Measurements from ENCODE around the gene FAF1.

DNA sequence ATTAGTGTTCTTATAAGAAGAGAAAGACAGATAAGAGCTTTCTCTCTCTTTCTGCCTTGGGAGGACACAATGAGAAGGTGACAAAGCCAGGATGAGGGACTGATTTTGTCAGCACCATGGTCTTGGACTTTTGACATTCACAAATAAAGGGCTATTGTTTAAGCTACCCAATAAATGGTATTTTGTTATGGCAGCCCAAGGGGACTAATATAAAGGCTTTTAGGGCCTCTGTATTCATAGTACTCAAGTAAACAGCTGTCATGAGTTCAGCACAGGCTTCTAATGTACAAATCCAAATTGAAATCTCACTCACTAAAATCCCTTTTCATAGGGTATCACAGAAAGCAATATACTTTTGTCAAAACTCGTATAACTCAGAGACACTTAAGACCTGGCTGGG is 242.7 kb downstream of the FAF1 start:
- TF ChIP-seq, protein P1, sequence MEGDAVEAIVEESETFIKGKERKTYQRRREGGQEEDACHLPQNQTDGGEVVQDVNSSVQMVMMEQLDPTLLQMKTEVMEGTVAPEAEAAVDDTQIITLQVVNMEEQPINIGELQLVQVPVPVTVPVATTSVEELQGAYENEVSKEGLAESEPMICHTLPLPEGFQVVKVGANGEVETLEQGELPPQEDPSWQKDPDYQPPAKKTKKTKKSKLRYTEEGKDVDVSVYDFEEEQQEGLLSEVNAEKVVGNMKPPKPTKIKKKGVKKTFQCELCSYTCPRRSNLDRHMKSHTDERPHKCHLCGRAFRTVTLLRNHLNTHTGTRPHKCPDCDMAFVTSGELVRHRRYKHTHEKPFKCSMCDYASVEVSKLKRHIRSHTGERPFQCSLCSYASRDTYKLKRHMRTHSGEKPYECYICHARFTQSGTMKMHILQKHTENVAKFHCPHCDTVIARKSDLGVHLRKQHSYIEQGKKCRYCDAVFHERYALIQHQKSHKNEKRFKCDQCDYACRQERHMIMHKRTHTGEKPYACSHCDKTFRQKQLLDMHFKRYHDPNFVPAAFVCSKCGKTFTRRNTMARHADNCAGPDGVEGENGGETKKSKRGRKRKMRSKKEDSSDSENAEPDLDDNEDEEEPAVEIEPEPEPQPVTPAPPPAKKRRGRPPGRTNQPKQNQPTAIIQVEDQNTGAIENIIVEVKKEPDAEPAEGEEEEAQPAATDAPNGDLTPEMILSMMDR (conservative IDR thresholded peaks at IDR 0.05; ENCODE audit: low read length), result no peak
- TF ChIP-seq EZH2phosphoT487 (IDR thresholded peaks at IDR 0.05; ENCODE audit: borderline replicate concordance, low read depth, low read length), result no peak

Data from OCI-LY7 (cell line).